GM18526 (cell line): ENCODE measurements around the gene GMCL1.

ENCODE experiments used
- POLR2A ChIP-seq: IDR thresholded peaks from 3 replicates; pipeline ENCODE4 v1.6.1; 2011; ENCODE audit not compliant: insufficient read length; ENCODE audit errors: extremely low read depth

GMCL1 gene

GRCh38 chr2:69829256-69830044 is at the start of gene GMCL1:
GMCL1 (plus strand) TSS chr2:69829660; CDS start chr2:69829893, 233 bp downstream.
- TF ChIP-seq POLR2A, result peak; percentile 82

- no peak for TF ChIP-seq POLR2A
Measured at GRCh38 chr2:69780921-69781320, 48.5 kb upstream of the GMCL1 start.

- TF ChIP-seq POLR2A, result no peak
Measured at GRCh38 chr2:69781321-69782248, 47.9 kb upstream of the GMCL1 start.

DNA sequence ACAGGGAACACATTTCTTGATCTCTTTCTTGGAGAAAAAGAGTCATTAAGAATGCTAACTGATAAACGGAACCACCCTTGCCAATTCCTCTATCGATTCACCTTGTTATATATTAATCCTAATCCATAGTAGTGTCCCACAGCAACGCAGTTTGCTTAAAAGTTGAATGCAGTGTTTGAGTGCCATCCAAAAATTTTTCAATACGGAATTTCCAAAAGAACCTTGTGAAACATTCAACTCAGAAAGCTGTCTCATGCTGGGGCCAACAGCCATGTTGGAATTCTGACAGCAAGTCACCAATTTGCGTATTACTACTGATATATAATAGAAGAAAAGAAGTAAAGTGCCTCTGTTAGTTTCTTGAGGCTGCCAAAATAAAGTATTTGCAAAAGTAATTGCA is 45.2 kb upstream of the GMCL1 start:
- no peak for TF ChIP-seq POLR2A

DNA sequence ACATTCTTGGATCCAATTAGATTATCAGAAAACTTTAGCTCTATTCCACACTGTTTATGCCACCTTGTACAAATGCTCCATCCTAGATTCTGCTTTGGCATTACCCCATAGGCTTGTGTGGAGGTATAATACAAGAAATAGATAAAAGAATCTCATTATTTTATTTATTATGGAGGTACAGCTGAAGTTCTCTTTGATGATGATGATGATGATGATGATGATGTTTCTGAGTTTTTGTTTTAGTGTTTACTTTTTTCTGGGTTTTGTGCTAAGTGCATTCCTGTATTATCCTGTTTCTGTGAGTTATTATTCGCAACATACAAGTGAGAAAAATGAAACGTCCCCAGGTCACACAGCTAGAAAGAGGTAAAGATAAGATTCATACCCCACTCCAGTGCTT is 44.1 kb upstream of the GMCL1 start:
- no peak for TF ChIP-seq POLR2A

DNA sequence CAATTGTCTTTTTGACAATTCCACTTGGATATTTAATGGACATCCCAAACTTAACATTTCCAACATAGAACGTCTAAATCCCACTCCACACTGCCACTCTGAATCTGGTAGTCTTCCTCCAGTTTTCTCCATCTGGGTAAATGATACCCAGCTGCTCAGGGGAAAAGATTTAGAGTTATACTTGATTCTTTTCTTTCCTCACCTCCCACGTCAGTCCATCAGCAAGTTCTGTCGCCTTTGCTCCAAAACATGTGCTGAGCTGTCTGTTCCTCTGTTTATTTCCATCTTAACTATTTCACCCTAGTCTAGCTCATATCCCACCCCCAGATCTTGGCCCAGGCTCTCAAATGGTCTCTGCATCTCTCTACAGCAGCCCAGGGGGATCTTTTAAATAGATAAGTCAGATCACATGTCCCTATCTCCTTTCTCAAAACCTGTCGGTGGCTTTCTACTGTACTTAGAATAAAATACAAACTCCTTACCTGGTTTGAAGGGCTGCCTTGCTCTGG is 43.4 kb upstream of the GMCL1 start:
- TF ChIP-seq POLR2A, result no peak

DNA sequence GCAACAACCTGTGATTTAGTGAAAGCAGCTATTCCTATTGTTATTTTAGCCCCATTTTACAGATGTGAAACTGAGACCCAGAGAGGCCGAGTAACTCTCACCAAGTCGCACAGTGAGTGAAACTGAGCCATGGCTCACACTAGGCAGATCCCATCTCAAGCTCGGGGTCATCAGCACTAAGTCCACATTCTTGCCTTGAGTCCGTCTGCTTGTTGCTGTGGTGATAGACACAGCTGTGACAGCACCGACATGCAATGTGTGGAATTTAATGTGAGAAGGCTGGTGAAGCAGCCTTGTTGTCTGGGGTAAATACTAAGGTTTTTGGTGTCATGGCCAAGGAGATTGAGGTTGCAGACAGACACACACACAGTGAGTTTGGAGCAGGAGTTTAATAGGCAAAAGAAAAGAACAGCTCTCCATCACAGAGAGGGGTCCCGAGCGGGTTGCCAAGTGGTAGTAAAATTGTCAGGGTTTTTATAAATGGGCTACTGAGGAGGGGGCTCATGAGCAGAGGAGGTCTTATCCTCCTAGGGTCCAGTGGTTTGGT is 40.2 kb upstream of the GMCL1 start:
- no peak for TF ChIP-seq POLR2A

GRCh38 chr2:69789772-69790600 is 39.5 kb upstream of the GMCL1 start:
- no peak for TF ChIP-seq POLR2A

GRCh38 chr2:69790601-69790959 is 38.9 kb upstream of the GMCL1 start:
- no peak for TF ChIP-seq POLR2A

GRCh38 chr2:69791045-69791444 is 38.4 kb upstream of the GMCL1 start:
- TF ChIP-seq POLR2A, result no peak

- no peak for TF ChIP-seq POLR2A
Measured at GRCh38 chr2:69796174-69796573, 33.3 kb upstream of the GMCL1 start.

DNA sequence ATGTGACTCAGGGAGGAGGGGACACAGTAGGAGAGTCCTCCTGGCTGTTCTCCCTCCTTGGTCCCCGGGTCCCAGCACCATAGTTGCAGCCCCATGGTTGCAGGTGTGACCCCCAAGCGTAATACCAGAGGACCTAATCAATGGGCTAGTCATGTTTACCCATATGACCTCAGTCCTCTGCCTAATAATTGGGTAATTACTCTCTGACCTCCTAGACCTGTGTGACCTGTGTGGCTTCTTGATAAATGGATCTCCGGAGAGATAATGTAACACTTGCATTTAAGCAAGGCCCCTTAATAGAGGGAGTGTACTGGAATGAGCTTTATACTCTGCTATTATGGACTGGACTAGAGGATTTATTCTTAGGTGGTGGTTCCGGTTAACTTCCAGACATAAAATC is 32.2 kb upstream of the GMCL1 start:
- no peak for TF ChIP-seq POLR2A

- no peak for TF ChIP-seq POLR2A
Measured at GRCh38 chr2:69797836-69798289, 31.6 kb upstream of the GMCL1 start.

DNA sequence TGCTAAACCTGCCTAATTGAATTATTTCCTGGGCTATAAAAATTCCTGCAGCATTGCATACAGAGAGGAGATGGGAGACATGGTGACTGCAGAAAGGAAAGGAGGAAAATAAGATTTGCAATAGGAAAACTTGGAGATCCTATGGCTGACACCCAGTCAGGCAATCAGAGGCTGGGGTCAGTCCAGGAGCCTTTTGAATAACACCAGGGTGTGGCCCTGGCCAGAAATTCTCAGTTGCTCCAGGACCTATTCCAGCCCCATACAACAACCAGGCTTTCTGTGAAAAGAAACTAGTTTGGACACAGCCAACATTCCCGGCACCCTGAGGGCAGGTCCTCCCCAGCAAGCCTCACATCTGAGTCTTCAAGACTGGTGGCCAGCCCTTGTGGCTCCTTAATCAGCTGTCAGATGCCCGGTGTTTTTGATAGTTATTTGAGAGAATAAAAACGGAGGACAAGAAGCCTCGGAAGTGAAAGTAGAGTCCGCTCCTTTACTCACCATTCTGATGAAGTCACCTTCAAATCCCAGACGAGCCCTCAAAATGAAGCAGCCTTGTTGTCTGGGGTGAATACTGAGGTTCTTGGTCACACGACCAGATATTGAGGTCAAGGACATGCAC is 31.1 kb upstream of the GMCL1 start:
- no peak for TF ChIP-seq POLR2A
